Nephron (organoid): Measurements from ENCODE around the gene ME3.

ENCODE experiments used
- H3K27ac Mint-ChIP-seq, 3 experiments: 2 replicates each; pipeline ENCODE4 v1.8.0; 2020; ENCODE audit warnings: mixed read lengths in 3 of 3, mild to moderate bottlenecking in 2 of 3, moderate library complexity in 1 of 3
- H3K27me3 Mint-ChIP-seq: 2 replicates; pipeline ENCODE4 v1.8.0; 2021; ENCODE audit warnings: low read depth, mild to moderate bottlenecking, moderate library complexity, mixed read lengths
- H3K36me3 Mint-ChIP-seq: 2 replicates; pipeline ENCODE4 v1.8.0; 2020; ENCODE audit warnings: low read depth, mixed read lengths
- H3K4me1 Mint-ChIP-seq: 2 replicates; pipeline ENCODE4 v1.8.0; 2020; ENCODE audit warnings: mixed read lengths
- H3K4me3 Mint-ChIP-seq, 3 experiments: 2 replicates each; pipeline ENCODE4 v1.8.0; 2020; ENCODE audit warnings: mild to moderate bottlenecking in 3 of 3, mixed read lengths in 3 of 3, moderate library complexity in 2 of 3
- H3K9me3 Mint-ChIP-seq: 2 replicates; pipeline ENCODE4 v1.8.0; 2020; ENCODE audit warnings: mixed read lengths
- TF ChIP-seq, protein P1 (sequence below), 3 experiments: fragments of 200-600 bp; sonication (generic); IDR thresholded peaks; one replicate each; pipeline ENCODE4 v1.5.0; 2021; ENCODE audit warnings: antibody characterized with exemption in 3 of 3; ENCODE audit not compliant: unreplicated experiment in 3 of 3

The ME3 gene

DNA sequence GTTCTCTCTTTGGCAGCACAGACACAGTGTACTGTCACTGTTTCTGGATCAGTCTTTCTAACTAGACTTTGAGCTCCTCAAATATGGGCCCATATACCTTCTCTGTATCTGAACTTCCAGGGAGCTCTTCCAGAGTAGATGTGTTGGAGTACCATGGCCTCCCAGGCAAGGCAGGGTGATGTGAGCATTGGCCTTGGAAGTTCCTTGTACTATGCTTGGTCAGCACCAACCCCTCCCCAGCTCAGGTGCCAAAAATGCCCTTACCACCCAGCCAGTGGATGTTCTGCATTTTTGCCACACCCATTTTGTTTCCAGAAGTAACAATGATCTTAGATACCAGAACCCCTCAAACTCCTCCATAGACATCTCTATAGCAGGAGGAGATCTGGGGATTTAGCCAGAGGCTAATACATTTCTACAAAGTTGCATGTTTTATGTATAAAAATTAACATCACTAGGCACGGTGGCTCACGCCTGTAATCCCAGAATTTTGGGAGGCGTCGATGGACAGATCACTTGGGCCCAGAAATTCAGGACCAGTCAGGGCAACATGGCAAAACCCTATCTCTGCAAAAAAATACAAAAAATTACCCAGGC is 165.1 kb downstream of the ME3 start:
- TF ChIP-seq, protein P1, sequence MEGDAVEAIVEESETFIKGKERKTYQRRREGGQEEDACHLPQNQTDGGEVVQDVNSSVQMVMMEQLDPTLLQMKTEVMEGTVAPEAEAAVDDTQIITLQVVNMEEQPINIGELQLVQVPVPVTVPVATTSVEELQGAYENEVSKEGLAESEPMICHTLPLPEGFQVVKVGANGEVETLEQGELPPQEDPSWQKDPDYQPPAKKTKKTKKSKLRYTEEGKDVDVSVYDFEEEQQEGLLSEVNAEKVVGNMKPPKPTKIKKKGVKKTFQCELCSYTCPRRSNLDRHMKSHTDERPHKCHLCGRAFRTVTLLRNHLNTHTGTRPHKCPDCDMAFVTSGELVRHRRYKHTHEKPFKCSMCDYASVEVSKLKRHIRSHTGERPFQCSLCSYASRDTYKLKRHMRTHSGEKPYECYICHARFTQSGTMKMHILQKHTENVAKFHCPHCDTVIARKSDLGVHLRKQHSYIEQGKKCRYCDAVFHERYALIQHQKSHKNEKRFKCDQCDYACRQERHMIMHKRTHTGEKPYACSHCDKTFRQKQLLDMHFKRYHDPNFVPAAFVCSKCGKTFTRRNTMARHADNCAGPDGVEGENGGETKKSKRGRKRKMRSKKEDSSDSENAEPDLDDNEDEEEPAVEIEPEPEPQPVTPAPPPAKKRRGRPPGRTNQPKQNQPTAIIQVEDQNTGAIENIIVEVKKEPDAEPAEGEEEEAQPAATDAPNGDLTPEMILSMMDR (IDR thresholded peaks at IDR 0.05; ENCODE audit: unreplicated experiment in 3 of 3), result no peak
- Mint-ChIP-seq H3K27ac (peak overlapping the region in 1 of 3 experiments; percentile 37), H3K4me1 (peaks cover 5% of the 10 kb centered on the region), H3K27me3 (no peaks in the 10 kb centered on the region), H3K4me3 (no peak overlapping the region), H3K9me3 (no peaks in the 10 kb centered on the region), H3K36me3 (no peaks in the 10 kb centered on the region)

DNA sequence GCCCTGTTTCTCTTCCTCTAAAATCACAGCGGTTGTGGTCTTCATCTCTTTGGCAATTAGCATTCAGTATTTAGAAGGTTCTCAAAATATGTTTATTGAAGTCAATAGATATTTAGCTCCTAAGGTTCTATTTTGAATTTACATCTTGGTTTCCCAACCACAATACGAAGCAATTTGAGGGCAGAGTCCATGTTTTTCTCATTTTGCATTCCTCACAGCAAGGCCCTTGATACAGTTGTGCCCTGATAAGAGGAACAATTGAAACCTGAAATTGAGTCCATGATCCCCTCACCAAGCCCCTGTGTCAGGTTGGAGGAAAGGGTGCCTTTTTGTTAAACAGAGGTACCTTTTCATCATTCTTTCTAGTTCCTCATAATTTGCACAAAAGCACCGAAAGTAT is 166.2 kb downstream of the ME3 start:
- Mint-ChIP-seq H3K9me3 (no peaks in the 10 kb centered on the region), H3K27ac (peak overlapping the region in 1 of 3 experiments; percentile 33), H3K36me3 (no peaks in the 10 kb centered on the region), H3K4me1 (peaks cover 5% of the 10 kb centered on the region), H3K27me3 (no peaks in the 10 kb centered on the region), H3K4me3 (no peak overlapping the region)
- TF ChIP-seq, protein P1 (IDR thresholded peaks at IDR 0.05; ENCODE audit: unreplicated experiment in 3 of 3), result no peak

DNA sequence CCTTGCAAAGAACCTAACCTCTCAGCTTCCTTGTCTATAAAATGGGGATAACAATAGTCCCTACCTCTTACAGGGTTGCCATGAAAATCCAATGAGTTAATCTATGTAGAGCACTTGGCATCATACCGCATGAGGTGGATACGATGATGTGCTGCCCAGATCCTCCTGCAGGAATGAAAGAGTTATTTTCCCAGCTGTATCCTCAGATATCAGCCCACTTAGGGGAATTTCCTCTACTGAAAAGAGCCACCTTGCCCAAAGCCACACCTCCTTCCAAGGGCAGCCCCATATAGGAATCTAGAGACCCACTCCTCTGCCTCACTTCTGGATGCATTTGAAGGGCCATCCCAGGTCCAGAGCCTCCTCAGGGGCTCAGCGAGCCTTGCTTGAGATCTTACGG is 169.3 kb downstream of the ME3 start:
- H3K9me3 Mint-ChIP-seq, result no peaks in the 10 kb centered on the region

DNA sequence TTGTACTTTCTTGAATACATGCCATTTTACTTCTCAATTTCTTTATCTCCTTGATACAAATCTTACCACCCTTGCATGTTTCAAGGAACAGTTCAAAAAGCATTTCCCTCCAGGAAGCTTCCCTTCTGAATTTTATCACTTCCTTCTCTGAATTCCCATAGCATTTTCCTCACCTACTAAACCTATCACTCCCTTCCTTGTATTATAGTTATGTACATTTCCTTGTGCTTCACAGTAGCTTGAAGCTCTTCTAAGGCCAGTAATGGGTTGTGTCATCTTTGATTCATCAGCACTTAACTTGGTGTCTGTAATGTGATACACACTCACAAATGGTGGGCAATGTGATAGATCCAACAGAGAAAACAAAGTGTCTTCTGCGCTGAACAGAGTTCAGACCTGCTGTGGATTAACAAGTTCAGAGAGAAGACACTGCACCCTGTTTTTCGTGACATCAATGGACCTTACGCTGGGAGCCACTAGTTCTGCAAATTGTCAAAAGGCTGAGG is 170.2 kb downstream of the ME3 start:
- no peaks in the 10 kb centered on the region for H3K27me3 Mint-ChIP-seq
- H3K4me3 Mint-ChIP-seq, result no peak overlapping the region
- H3K36me3 Mint-ChIP-seq, result no peaks in the 10 kb centered on the region
- TF ChIP-seq, protein P1 (IDR thresholded peaks at IDR 0.05; ENCODE audit: unreplicated experiment in 3 of 3), result no peak
- no peaks in the 10 kb centered on the region for H3K9me3 Mint-ChIP-seq
- peaks cover 8% of the 10 kb centered on the region for H3K4me1 Mint-ChIP-seq
- H3K27ac Mint-ChIP-seq, result no peak overlapping the region

More for the DNA sequence above, 169.3 kb downstream of the ME3 start:
- Mint-ChIP-seq H3K27me3 (no peaks in the 10 kb centered on the region), H3K27ac (no peak overlapping the region), H3K4me1 (peaks cover 8% of the 10 kb centered on the region), H3K4me3 (no peak overlapping the region), H3K36me3 (no peaks in the 10 kb centered on the region)
- TF ChIP-seq, protein P1 (IDR thresholded peaks at IDR 0.05; ENCODE audit: unreplicated experiment in 3 of 3), result no peak

DNA sequence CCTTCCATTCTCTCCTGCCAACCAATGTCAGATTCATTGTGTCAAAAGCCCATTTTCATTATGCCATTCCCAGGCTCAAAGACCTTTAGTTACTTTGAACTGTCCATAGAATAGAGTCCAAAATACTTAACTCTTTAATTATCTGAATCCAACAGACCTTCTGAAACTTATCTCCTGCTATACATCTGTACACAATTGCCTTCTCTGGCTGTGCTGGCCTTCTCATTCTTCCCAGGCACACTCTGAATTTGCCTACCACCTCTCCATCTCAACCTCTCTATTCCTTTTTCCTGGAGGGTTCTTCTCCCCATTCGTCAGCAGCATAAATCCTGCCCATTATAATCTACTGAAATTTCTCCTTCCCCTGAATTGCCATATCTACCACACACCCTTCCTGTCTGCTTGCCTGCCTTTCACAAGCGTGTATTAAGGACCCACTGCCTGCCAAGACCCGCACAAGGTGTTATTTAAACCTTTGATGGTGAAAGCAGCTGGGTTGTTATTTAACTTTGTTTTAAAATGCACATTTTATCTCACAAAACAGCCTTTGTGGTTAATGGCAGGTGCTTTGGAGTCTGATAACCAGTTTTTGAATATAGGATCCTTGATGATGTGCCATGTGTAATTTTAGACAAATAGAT is 171.8 kb downstream of the ME3 start:
- peaks cover 3% of the 10 kb centered on the region for H3K27me3 Mint-ChIP-seq
- peaks cover 10% of the 10 kb centered on the region for H3K4me1 Mint-ChIP-seq
- no peak overlapping the region for H3K4me3 Mint-ChIP-seq
- H3K27ac Mint-ChIP-seq, result no peak overlapping the region
- no peaks in the 10 kb centered on the region for H3K36me3 Mint-ChIP-seq
- TF ChIP-seq, protein P1 (IDR thresholded peaks at IDR 0.05; ENCODE audit: unreplicated experiment in 3 of 3), result no peak
- H3K9me3 Mint-ChIP-seq, result no peaks in the 10 kb centered on the region

DNA sequence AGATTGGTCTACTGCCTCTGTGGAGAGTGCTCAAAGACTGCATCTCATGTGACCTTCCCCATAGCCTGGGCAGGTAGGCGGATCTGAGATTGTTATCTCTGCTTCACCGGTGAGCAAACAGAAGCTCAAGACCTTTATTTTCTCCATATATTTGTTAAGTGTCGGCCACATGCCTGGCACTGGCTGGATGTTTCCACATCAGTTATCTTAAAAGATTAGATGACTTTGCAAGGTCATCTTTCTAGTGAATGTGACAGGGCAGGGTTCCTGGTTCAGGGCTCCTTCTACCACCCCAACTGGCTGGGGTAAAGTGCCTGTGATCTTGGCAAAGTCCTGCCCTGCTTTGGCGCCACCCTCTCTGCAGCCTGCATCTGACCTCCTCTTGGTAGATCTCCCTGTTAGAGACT is 172.7 kb downstream of the ME3 start:
- Mint-ChIP-seq H3K9me3 (no peaks in the 10 kb centered on the region), H3K4me3 (no peak overlapping the region), H3K27ac (no peak overlapping the region), H3K36me3 (no peaks in the 10 kb centered on the region), H3K27me3 (peaks cover 3% of the 10 kb centered on the region), H3K4me1 (peaks cover 17% of the 10 kb centered on the region)
- TF ChIP-seq, protein P1 (IDR thresholded peaks at IDR 0.05; ENCODE audit: unreplicated experiment in 3 of 3), result no peak
